SK-N-DZ (cell line): Measurements from ENCODE around the gene ARHGAP1.

Source experiments
- DNase-seq: peaks from one replicate; pipeline ENCODE4 v3.0.0-alpha.2; 2015; ENCODE audit warnings: low spot score

The ARHGAP1 gene

DNA sequence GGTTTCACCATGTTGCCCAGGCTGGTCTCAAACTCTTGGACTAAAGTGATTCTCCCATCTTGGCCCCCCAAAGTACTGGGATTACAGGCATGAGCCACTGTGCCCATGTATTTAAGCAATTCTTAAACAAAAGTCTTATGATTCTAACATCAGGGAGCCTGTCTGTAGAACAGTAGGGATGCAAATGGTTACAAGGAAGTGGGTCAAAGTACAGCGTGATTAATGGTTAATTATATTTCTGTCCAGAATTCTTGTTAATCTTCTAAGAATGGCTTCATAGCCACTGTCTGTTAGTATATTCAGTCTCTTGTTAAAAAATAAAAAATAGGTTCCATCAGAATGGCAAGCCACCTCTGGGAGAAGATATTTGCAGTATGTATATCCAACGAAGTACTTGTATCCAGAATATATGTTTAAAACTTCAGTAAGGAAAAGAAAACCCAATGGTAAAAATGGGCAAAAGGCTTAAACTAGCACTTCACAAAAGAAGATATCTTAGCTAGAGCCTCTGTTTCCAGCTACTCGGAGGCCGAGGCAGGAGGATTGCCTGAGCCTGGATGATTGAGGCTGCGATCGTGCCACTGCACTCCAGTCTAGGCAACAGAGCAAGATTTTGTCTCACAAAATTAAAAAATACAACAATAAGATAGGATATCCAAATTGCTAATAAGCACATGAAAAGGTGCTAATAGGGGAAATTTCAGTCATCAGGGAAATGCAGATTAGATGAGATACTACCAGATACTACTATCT, 60.2 kb downstream of the ARHGAP1 start:
- DNase-seq: no peak

DNA sequence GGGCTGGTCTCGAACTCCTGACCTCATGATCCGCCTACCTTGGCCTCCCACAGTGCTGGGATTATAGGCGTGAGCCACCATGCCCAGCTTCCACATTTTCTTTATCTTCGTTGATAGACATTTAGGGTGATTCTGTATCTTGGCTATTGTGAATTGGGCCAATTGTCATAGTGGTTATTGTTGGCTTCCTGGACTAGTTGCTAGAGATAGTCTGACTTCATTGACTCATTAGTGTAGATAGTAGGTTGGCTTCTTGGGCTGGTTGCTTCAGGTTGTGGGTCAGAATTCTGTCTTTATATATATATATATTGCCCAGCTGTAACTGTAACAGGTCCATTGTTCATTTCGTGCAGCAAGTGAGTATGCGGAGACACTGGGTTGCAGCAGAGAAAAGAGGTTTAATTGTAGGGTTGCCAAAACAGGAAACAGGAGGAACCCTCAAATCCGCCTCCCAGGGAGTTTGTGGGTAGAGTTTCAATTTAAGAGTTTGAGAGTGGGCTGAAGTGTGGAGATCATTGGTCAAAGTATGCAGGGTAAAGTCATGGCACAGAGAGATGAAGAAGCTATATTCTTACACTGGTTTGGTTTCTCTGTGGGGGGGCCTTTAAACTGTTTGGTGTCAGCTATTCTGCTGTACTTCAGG, 61.1 kb downstream of the ARHGAP1 start:
- DNase-seq: no peak

- DNase-seq: no peak
Observed at GRCh38 chr11:46637546-46637945, 62.9 kb downstream of the ARHGAP1 start.

DNA sequence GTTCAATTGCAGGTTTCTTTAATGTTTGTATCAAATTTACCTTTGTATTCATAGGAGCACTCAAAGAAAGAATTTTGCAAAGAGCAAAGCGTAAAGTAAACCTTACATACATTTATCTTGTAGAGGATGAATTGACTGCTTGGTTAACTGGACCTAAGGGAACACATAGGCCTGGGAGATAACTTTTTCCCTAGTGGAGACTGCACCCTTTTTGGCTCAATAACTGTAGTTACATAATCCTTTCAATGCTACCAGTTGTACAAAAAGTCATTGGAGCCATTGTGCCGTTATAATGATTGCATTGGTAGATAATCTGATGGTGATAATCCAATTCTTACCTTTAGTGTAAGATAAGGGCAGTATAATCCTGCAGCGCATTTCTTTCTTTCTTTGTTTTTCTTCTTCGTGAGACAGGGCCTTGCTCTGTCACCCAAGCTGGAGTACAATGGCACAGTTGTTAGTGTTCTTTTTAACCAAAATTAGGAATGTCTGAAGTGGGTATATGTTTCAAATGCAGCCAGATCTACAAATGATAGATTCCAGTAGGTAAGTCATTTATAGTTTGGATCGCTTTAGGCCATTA, 64.8 kb downstream of the ARHGAP1 start:
- DNase-seq: no peak

- DNase-seq: no peak
Observed at GRCh38 chr11:46633291-46634217, 66.9 kb downstream of the ARHGAP1 start.

- DNase-seq: no peak
Observed at GRCh38 chr11:46632502-46632901, 67.9 kb downstream of the ARHGAP1 start.

GRCh38 chr11:46631676-46632075, 68.7 kb downstream of the ARHGAP1 start:
- DNase-seq: no peak

GRCh38 chr11:46630237-46630636, 70.2 kb downstream of the ARHGAP1 start:
- no peak for DNase-seq

DNA sequence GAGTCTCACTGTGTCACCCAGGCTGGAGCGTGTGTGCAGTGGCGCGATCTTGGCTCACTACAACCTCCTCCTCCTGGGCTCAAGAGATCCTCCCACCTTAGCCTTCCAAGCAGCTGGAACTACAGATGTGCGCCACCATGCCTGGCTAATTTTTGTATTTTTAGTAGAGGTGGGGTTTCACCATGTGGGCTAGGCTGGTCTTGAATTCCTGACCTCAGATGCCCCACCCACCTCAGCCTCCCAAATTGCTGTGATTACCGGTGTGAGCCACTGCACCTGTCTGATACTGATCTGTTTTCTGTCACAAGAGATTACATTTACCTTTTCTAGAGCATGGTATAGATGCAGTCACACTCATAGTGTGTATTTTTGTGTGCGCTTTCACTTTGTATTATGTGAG, 71.5 kb downstream of the ARHGAP1 start:
- DNase-seq: no peak
